CD14-positive monocyte (primary cell): ENCODE data around the gene SLC39A6. TPM values are rescaled to one million over a fixed set of nuclear protein-coding genes. Genes with fewer than 3 reads are reported as not detected.

Experiments
- DNase-seq, 3 donors: peaks; one replicate each; pipeline ENCODE4 v3.0.0-alpha.2; 2011 to 2022
- H2AFZ ChIP-seq: 2 replicates; pipeline ENCODE4 v1.6.0; 2012; ENCODE audit warnings: mild to moderate bottlenecking, low read depth, low read length, inconsistent platforms; ENCODE audit not compliant: insufficient read depth, poor library complexity, severe bottlenecking
- H3K27ac ChIP-seq, 2 donors: 1 replicate in 1 of 2; 2 replicates in 1 of 2; pipeline ENCODE4 v1.5.1; 2012 to 2013; ENCODE audit warnings: low read length in 2 of 2, control low read depth in 1 of 2, inconsistent platforms in 1 of 2, low read depth in 1 of 2, mild to moderate bottlenecking in 1 of 2
- H3K27me3 ChIP-seq, 2 donors: one replicate each; pipeline versions ENCODE4 v1.6.0 to v1.6.1; 2011 to 2013; ENCODE audit warnings: low read length in 2 of 2; ENCODE audit not compliant: control insufficient read depth in 2 of 2, insufficient read depth in 2 of 2
- H3K36me3 ChIP-seq, 2 donors: replicated peaks in 1 of 2; 1 replicate in 1 of 2; 2 replicates in 1 of 2; pipeline versions ENCODE4 v1.5.1 to v1.6.1; 2012 to 2013; ENCODE audit warnings: low read length in 2 of 2, control low read depth in 1 of 2, inconsistent platforms in 1 of 2, mild to moderate bottlenecking in 1 of 2; ENCODE audit not compliant: insufficient read depth in 2 of 2, control insufficient read depth in 1 of 2
- H3K4me1 ChIP-seq, 2 donors: 1 replicate in 1 of 2; 2 replicates in 1 of 2; pipeline versions ENCODE4 v1.5.1 to v1.6.1; 2012 to 2013; ENCODE audit warnings: low read length in 2 of 2, control low read depth in 1 of 2, inconsistent platforms in 1 of 2, mild to moderate bottlenecking in 1 of 2, moderate library complexity in 1 of 2; ENCODE audit not compliant: insufficient read depth in 2 of 2, control insufficient read depth in 1 of 2
- H3K4me2 ChIP-seq: replicated peaks from 2 replicates; pipeline ENCODE3; 2012; ENCODE audit warnings: low read length, moderate library complexity, mild to moderate bottlenecking; ENCODE audit not compliant: poor library complexity, severe bottlenecking; ENCODE audit errors: extremely low read depth
- H3K4me3 ChIP-seq, 3 experiments: fragments of 200-600 bp in 1 of 3; sonication (generic) in 1 of 3; replicated peaks in 1 of 3; 1 replicate in 2 of 3; 2 replicates in 1 of 3; pipeline ENCODE4 v1.5.1; 2011 to 2013; ENCODE audit warnings: low read length in 3 of 3, mild to moderate bottlenecking in 3 of 3, control low read depth in 2 of 3, low read depth in 2 of 3, inconsistent platforms in 1 of 3, moderate library complexity in 1 of 3
- H3K79me2 ChIP-seq: 2 replicates; pipeline ENCODE4 v1.6.0; 2012; ENCODE audit warnings: mild to moderate bottlenecking, control low read depth, inconsistent platforms, low read length, moderate library complexity; ENCODE audit not compliant: insufficient read depth
- H3K9ac ChIP-seq: 2 replicates; pipeline ENCODE4 v1.6.0; 2017; ENCODE audit warnings: low read length, mild to moderate bottlenecking; ENCODE audit not compliant: insufficient read depth, poor library complexity, severe bottlenecking
- H3K9me3 ChIP-seq, 2 donors: replicated peaks in 1 of 2; 1 replicate in 1 of 2; 2 replicates in 1 of 2; pipeline versions ENCODE4 v1.5.1 to v1.6.1; 2012 to 2013; ENCODE audit warnings: low read length in 2 of 2, control low read depth in 1 of 2; ENCODE audit not compliant: control insufficient read depth in 1 of 2, insufficient read depth in 1 of 2
- H4K20me1 ChIP-seq: 2 replicates; pipeline ENCODE4 v1.6.0; 2012; ENCODE audit warnings: mild to moderate bottlenecking, low read length, control low read depth, moderate library complexity; ENCODE audit not compliant: insufficient read depth
- H3K27ac Mint-ChIP-seq, 7 donors: one replicate each; pipeline ENCODE4 v1.8.0; 2020; ENCODE audit warnings: mild to moderate bottlenecking in 7 of 7, mixed read lengths in 7 of 7, moderate library complexity in 6 of 7, inconsistent platforms in 2 of 7
- H3K27me3 Mint-ChIP-seq, 3 donors: one replicate each; pipeline ENCODE4 v1.8.0; 2021 to 2022; ENCODE audit warnings: low read depth in 3 of 3, mild to moderate bottlenecking in 3 of 3, mixed read lengths in 3 of 3, moderate library complexity in 3 of 3, inconsistent platforms in 1 of 3
- H3K36me3 Mint-ChIP-seq, 2 donors: one replicate each; pipeline ENCODE4 v1.8.0; 2020; ENCODE audit warnings: mixed read lengths in 2 of 2, inconsistent platforms in 1 of 2, mild to moderate bottlenecking in 1 of 2
- H3K4me1 Mint-ChIP-seq: one replicate; pipeline ENCODE4 v1.8.0; 2020; ENCODE audit warnings: mild to moderate bottlenecking, mixed read lengths
- H3K4me3 Mint-ChIP-seq, 2 donors: one replicate each; pipeline ENCODE4 v1.8.0; 2020; ENCODE audit warnings: mild to moderate bottlenecking in 2 of 2, mixed read lengths in 2 of 2, moderate library complexity in 1 of 2
- H3K9me3 Mint-ChIP-seq, 7 donors: one replicate each; pipeline ENCODE4 v1.8.0; 2020 to 2022; ENCODE audit warnings: mixed read lengths in 7 of 7, mild to moderate bottlenecking in 6 of 7, moderate library complexity in 6 of 7, inconsistent platforms in 2 of 7
- WGBS: methylation state at CpG from one replicate; pipeline ENCODE4 v1.1.5; 2013; ENCODE audit warnings: missing lambda C conversion rate; ENCODE audit not compliant: insufficient coverage; 5-methylcytosine and 5-hydroxymethylcytosine counted together
- intact Hi-C, 2 donors: fragments of 100-400 bp; cut with micrococcal nuclease; formaldehyde crosslinking; loops; one replicate each; pipeline versions ENCODE4 v1.15.0 to v1.15.1; 2023
- polyA plus RNA-seq, 3 donors: library from polyadenylated mRNA; depleted of rRNA in 1 of 3; unstranded in 2 of 3; stranded (reverse) in 1 of 3; fragments of 300-500 nt in 2 of 3; fragments of >200 nt in 1 of 3; fragmentation: Illumina TruSeq in 2 of 3; gene quantifications; 1 replicate in 2 of 3; 2 replicates in 1 of 3; pipeline ENCODE4 v1.2.3, GENCODE V29; 2012 to 2021
- TF ChIP-seq, protein P1 (sequence below): fragments of 200-600 bp; IDR thresholded peaks from one replicate; pipeline ENCODE4 v1.8.0; 2022; ENCODE audit warnings: antibody characterized with exemption, mild to moderate bottlenecking

Gene SLC39A6
- polyA plus RNA-seq, 3 donors: 13.2 to 20.1 (median 16.8) TPM

DNA sequence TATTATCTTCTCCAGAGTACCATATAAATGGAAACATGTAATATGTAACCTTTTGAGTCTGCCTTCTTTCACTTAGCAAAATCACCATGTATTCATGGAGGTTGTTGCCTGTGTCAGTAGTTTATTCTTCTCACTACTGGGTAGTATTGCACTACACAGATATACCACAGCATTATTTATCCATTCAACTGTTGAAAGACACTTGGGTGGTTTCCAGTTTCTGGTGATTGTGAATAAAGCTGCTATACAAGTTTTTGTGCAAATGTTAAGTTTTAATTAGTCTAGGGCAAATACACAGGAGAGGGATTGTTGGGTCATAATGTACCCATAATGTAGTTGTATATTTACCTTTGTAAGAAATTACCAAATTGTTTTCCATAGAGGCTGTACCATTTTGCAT lies 32.2 kb downstream of the SLC39A6 start:
- intact Hi-C loops: loop anchor here in 1 of 2 donors (5.0 kb wide), 1 partner anchor 185 kb away; no protein-coding TSS in a partner anchor
- Histone ChIP-seq H3K4me1 (no peaks in the 10 kb centered on the region), H4K20me1 (no peaks in the 10 kb centered on the region)

GRCh38 chr18:36095936-36096519 lies 33.1 kb downstream of the SLC39A6 start:
- H2AFZ ChIP-seq: no peak overlapping the region
- H3K27me3 ChIP-seq: no peaks in the 10 kb centered on the region
- no peaks in the 10 kb centered on the region for H3K36me3 ChIP-seq
- no peak overlapping the region for H3K4me3 ChIP-seq
- H3K9ac ChIP-seq: no peak overlapping the region
- H3K36me3 Mint-ChIP-seq: no peaks in the 10 kb centered on the region
- H3K4me2 ChIP-seq: no peak overlapping the region
- H3K4me3 Mint-ChIP-seq: no peak overlapping the region
- H4K20me1 ChIP-seq: no peaks in the 10 kb centered on the region
- H3K9me3 Mint-ChIP-seq: peaks cover 0 to under 1% (median 0%) of the 10 kb centered on the region in 7 donors
- peak; percentile 16 to 54 (median 47) for DNase-seq
- no peaks in the 10 kb centered on the region for H3K4me1 Mint-ChIP-seq
- TF ChIP-seq, protein P1, sequence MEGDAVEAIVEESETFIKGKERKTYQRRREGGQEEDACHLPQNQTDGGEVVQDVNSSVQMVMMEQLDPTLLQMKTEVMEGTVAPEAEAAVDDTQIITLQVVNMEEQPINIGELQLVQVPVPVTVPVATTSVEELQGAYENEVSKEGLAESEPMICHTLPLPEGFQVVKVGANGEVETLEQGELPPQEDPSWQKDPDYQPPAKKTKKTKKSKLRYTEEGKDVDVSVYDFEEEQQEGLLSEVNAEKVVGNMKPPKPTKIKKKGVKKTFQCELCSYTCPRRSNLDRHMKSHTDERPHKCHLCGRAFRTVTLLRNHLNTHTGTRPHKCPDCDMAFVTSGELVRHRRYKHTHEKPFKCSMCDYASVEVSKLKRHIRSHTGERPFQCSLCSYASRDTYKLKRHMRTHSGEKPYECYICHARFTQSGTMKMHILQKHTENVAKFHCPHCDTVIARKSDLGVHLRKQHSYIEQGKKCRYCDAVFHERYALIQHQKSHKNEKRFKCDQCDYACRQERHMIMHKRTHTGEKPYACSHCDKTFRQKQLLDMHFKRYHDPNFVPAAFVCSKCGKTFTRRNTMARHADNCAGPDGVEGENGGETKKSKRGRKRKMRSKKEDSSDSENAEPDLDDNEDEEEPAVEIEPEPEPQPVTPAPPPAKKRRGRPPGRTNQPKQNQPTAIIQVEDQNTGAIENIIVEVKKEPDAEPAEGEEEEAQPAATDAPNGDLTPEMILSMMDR: peak; percentile 82
- no peaks in the 10 kb centered on the region for H3K79me2 ChIP-seq
- H3K27ac Mint-ChIP-seq: no peak overlapping the region
- no peaks in the 10 kb centered on the region for H3K9me3 ChIP-seq
- no peaks in the 10 kb centered on the region for H3K4me1 ChIP-seq
- no peak overlapping the region for H3K27ac ChIP-seq
- no CpG with 5 or more reads among the region's 1 CpG for WGBS
- peaks cover 0 to 3% (median 0%) of the 10 kb centered on the region in 3 donors for H3K27me3 Mint-ChIP-seq
- intact Hi-C loops: loop anchor here in 1 of 2 donors (5.0 kb wide), 1 partner anchor 186 kb away; no protein-coding TSS in a partner anchor

More for the DNA sequence above, 32.2 kb downstream of the SLC39A6 start:
- Mint-ChIP-seq H3K4me1 (no peaks in the 10 kb centered on the region), H3K36me3 (no peaks in the 10 kb centered on the region), H3K27ac (no peak overlapping the region), H3K27me3 (peaks cover 0 to 3% (median 2%) of the 10 kb centered on the region in 3 donors), H3K9me3 (peaks cover 1 to 10% (median 7%) of the 10 kb centered on the region in 7 donors), H3K4me3 (no peak overlapping the region)
- Histone ChIP-seq H3K36me3 (no peaks in the 10 kb centered on the region), H3K27ac (no peak overlapping the region), H3K79me2 (no peaks in the 10 kb centered on the region), H3K4me3 (no peak overlapping the region), H3K27me3 (no peaks in the 10 kb centered on the region), H3K9ac (no peak overlapping the region), H2AFZ (no peak overlapping the region), H3K4me2 (no peak overlapping the region), H3K9me3 (peaks cover 4 to 7% of the 10 kb centered on the region in 2 donors)
- no peak for DNase-seq
- TF ChIP-seq, protein P1: no peak
